Measurements from ENCODE around the gene DCAF6. TPM values are rescaled to one million over a fixed set of nuclear protein-coding genes. Genes with fewer than 3 reads are reported as not detected.

Gene DCAF6
- total RNA-seq, 3 donors from 2014 or later (not counting 1 experiment from before 2014, with no cell fraction given): 21.8 to 31.8 (median 27.8) TPM

DNA sequence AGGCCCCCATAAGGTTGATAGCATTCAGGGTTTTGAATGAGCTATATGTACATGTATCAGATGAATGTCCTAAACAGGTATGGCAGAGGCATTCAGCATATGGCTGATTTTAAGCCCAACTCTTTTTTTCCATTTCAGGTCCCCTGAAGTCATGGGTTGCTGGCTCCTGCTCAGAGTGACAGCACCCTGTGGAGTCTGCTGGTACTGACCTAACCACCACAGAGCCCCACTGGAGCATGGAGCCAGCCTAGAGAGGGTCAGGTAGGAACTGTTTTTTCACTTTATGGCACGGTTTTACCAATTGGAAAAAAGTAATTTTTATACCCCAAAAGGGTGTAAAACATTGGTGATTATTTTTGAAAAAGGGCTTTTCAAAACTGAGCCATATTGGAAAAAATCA is 82.9 kb downstream of the DCAF6 start:
- H3K27me3 ChIP-seq (ENCODE audit: control insufficient read depth, insufficient read depth, low read length): no peaks in the 10 kb centered on the region
- intact Hi-C loops (cut with micrococcal nuclease): no loop called here
- H3K4me1 Mint-ChIP-seq: no peaks in the 10 kb centered on the region
- no peak overlapping the region for H3K27ac Mint-ChIP-seq
- H3K9me3 ChIP-seq (ENCODE audit: control insufficient read depth, insufficient read depth, low read length): no peaks in the 10 kb centered on the region
- no peak overlapping the region for H3K4me3 ChIP-seq (ENCODE audit: low read length)
- no peaks in the 10 kb centered on the region for H3K4me1 ChIP-seq (ENCODE audit: control insufficient read depth, insufficient read depth, low read length)
- H3K9me3 Mint-ChIP-seq: no peaks in the 10 kb centered on the region
- no peaks in the 10 kb centered on the region for H3K27me3 Mint-ChIP-seq (ENCODE audit: low read depth in 2 of 2)
- H3K36me3 ChIP-seq (ENCODE audit: control insufficient read depth, insufficient read depth, low read length): peaks cover 30% of the 10 kb centered on the region
- TF ChIP-seq, protein P1, sequence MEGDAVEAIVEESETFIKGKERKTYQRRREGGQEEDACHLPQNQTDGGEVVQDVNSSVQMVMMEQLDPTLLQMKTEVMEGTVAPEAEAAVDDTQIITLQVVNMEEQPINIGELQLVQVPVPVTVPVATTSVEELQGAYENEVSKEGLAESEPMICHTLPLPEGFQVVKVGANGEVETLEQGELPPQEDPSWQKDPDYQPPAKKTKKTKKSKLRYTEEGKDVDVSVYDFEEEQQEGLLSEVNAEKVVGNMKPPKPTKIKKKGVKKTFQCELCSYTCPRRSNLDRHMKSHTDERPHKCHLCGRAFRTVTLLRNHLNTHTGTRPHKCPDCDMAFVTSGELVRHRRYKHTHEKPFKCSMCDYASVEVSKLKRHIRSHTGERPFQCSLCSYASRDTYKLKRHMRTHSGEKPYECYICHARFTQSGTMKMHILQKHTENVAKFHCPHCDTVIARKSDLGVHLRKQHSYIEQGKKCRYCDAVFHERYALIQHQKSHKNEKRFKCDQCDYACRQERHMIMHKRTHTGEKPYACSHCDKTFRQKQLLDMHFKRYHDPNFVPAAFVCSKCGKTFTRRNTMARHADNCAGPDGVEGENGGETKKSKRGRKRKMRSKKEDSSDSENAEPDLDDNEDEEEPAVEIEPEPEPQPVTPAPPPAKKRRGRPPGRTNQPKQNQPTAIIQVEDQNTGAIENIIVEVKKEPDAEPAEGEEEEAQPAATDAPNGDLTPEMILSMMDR (IDR thresholded peaks at IDR 0.05): no peak
- ATAC-seq (no peak), DNase-seq (no peak)
- WGBS (ENCODE audit: insufficient coverage): no CpG with 5 or more reads among the region's 1 CpG
- no peak overlapping the region for H3K27ac ChIP-seq (ENCODE audit: low read length)
- peaks cover 14% of the 10 kb centered on the region for H3K36me3 Mint-ChIP-seq
- no peak overlapping the region for H3K4me3 Mint-ChIP-seq

DNA sequence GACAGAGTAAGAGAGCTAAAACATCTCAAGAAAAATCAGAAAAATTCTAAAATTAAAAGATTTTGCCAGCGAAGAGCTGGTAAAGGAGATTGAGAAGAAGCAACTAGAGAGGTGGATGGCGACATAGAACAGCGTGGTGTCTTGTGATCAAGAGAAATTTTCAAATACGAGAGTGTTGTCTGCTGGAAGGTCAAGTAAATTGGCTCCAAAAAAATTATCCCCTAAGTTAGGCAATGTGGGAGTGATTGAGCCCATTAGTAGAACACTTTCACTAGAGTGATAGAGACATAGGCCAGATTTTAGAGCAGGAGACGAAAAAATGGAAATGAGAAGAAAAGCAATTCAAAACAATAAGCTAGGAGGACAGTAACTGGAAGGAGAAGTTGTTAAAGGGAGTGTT is 94.7 kb downstream of the DCAF6 start:
- H3K27me3 Mint-ChIP-seq (ENCODE audit: low read depth in 2 of 2): no peaks in the 10 kb centered on the region
- 100% methylated on average over 5 of the region's 5 CpGs for WGBS (ENCODE audit: insufficient coverage)
- H3K4me3 Mint-ChIP-seq: no peak overlapping the region

DNA sequence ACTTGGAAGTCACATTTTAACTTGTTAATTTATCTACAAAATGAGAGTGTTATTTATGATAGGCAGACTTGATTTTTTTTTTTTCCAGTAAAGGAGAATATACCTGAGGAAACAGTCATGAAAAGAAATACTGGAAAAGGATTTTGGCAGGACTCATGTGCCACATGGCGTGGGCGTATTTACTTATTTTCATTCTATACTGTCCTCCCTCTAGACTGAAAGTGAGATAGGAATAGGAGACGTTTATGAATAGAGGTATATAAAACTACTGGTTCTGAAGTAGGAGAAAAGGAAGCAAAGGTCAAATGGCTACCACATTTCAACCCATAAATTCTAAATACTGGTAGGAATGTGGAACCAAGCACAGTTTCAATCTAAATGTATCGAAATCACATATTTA is 95.1 kb downstream of the DCAF6 start:
- no peak overlapping the region for H3K27ac ChIP-seq (ENCODE audit: low read length)
- H3K4me3 ChIP-seq (ENCODE audit: low read length): no peak overlapping the region
- Mint-ChIP-seq H3K36me3 (no peaks in the 10 kb centered on the region), H3K4me1 (no peaks in the 10 kb centered on the region), H3K9me3 (no peaks in the 10 kb centered on the region), H3K4me3 (no peak overlapping the region), H3K27ac (no peak overlapping the region), H3K27me3 (ENCODE audit: low read depth in 2 of 2) (no peaks in the 10 kb centered on the region)
- no peaks in the 10 kb centered on the region for H3K9me3 ChIP-seq (ENCODE audit: control insufficient read depth, insufficient read depth, low read length)
- no CpG with 5 or more reads among the region's 4 CpGs for WGBS (ENCODE audit: insufficient coverage)
- TF ChIP-seq, protein P1 (IDR thresholded peaks at IDR 0.05): no peak
- no peaks in the 10 kb centered on the region for H3K36me3 ChIP-seq (ENCODE audit: control insufficient read depth, insufficient read depth, low read length)
- H3K4me1 ChIP-seq (ENCODE audit: control insufficient read depth, insufficient read depth, low read length): no peaks in the 10 kb centered on the region
- no peak for ATAC-seq
- no peaks in the 10 kb centered on the region for H3K27me3 ChIP-seq (ENCODE audit: control insufficient read depth, insufficient read depth, low read length)
- no peak for DNase-seq
- intact Hi-C loops (cut with micrococcal nuclease): no loop called here

More for the DNA sequence above, 94.7 kb downstream of the DCAF6 start:
- Mint-ChIP-seq H3K27ac (no peak overlapping the region), H3K9me3 (no peaks in the 10 kb centered on the region), H3K36me3 (no peaks in the 10 kb centered on the region), H3K4me1 (no peaks in the 10 kb centered on the region)
- no peaks in the 10 kb centered on the region for H3K9me3 ChIP-seq (ENCODE audit: control insufficient read depth, insufficient read depth, low read length)
- H3K4me1 ChIP-seq (ENCODE audit: control insufficient read depth, insufficient read depth, low read length): no peaks in the 10 kb centered on the region
- intact Hi-C loops (cut with micrococcal nuclease): no loop called here
- DNase-seq: no peak
- no peaks in the 10 kb centered on the region for H3K27me3 ChIP-seq (ENCODE audit: control insufficient read depth, insufficient read depth, low read length)
- TF ChIP-seq, protein P1 (IDR thresholded peaks at IDR 0.05): no peak
- no peaks in the 10 kb centered on the region for H3K36me3 ChIP-seq (ENCODE audit: control insufficient read depth, insufficient read depth, low read length)
- no peak overlapping the region for H3K27ac ChIP-seq (ENCODE audit: low read length)
- no peak overlapping the region for H3K4me3 ChIP-seq (ENCODE audit: low read length)
- ATAC-seq: no peak

- Histone ChIP-seq H3K36me3 (ENCODE audit: control insufficient read depth, insufficient read depth, low read length) (no peaks in the 10 kb centered on the region), H3K27ac (ENCODE audit: low read length) (no peak overlapping the region), H3K4me3 (ENCODE audit: low read length) (no peak overlapping the region), H3K27me3 (ENCODE audit: control insufficient read depth, insufficient read depth, low read length) (no peaks in the 10 kb centered on the region), H3K9me3 (ENCODE audit: control insufficient read depth, insufficient read depth, low read length) (no peaks in the 10 kb centered on the region), H3K4me1 (ENCODE audit: control insufficient read depth, insufficient read depth, low read length) (no peaks in the 10 kb centered on the region)
- Mint-ChIP-seq H3K9me3 (no peaks in the 10 kb centered on the region), H3K4me3 (no peak overlapping the region), H3K36me3 (no peaks in the 10 kb centered on the region), H3K27ac (no peak overlapping the region), H3K27me3 (ENCODE audit: low read depth in 2 of 2) (no peaks in the 10 kb centered on the region), H3K4me1 (no peaks in the 10 kb centered on the region)
- no CpG with 5 or more reads among the region's 1 CpG for WGBS (ENCODE audit: insufficient coverage)
- ATAC-seq: no peak
- TF ChIP-seq, protein P1 (IDR thresholded peaks at IDR 0.05): no peak
- DNase-seq: no peak
- intact Hi-C loops (cut with micrococcal nuclease): no loop called here
Observed at GRCh38 chr1:168032029-168032428, 95.5 kb downstream of the DCAF6 start.
